Heart right ventricle (tissue), 16 donors: Measurements from ENCODE around the gene TRPV4. TPM values are rescaled to one million over a fixed set of nuclear protein-coding genes. Genes with fewer than 3 reads are reported as not detected.

Experiments
- ATAC-seq, 8 donors: fragments of 200-7000 bp; cut with Tn5 transposase; one replicate each; pipeline ENCODE4 v1.9.1; 2020; ENCODE audit warnings: mild to moderate bottlenecking in 8 of 8, moderate library complexity in 8 of 8, moderate number of reproducible peaks in 1 of 8
- DNase-seq, 2 donors: peaks; one replicate each; pipeline ENCODE4 v3.0.0-alpha.2; 2020
- H3K27ac ChIP-seq, 10 donors: fragments of 200-600 bp; sonication (generic) in 2 of 10; one replicate each; pipeline versions ENCODE4 v1.5.0 to v1.8.0; 2020 to 2022; ENCODE audit warnings: mild to moderate bottlenecking in 3 of 10
- H3K27me3 ChIP-seq, 7 donors: fragments of 200-600 bp; one replicate each; pipeline ENCODE4 v1.8.0; 2021 to 2022; ENCODE audit warnings: mild to moderate bottlenecking in 2 of 7
- H3K36me3 ChIP-seq, 9 donors: fragments of 200-600 bp; sonication (generic) in 1 of 9; one replicate each; pipeline versions ENCODE4 v1.5.0 to v1.8.0; 2020 to 2022; ENCODE audit warnings: mild to moderate bottlenecking in 2 of 9
- H3K4me1 ChIP-seq, 9 donors: fragments of 200-600 bp; sonication (generic) in 1 of 9; one replicate each; pipeline versions ENCODE4 v1.5.0 to v1.8.0; 2020 to 2022; ENCODE audit warnings: mild to moderate bottlenecking in 4 of 9
- H3K4me3 ChIP-seq, 10 donors: fragments of 200-600 bp; sonication (generic) in 2 of 10; one replicate each; pipeline versions ENCODE4 v1.5.0 to v1.8.0; 2020 to 2022; ENCODE audit warnings: mild to moderate bottlenecking in 7 of 10, moderate library complexity in 2 of 10
- H3K9me3 ChIP-seq, 11 donors: fragments of 200-600 bp in 10 of 11; sonication (generic) in 2 of 11; one replicate each; pipeline versions ENCODE4 v1.5.0 to v1.8.0; 2013 to 2022; ENCODE audit warnings: mild to moderate bottlenecking in 2 of 11, control low read depth in 1 of 11, moderate library complexity in 1 of 11
- CTCF ChIP-seq, 9 donors: fragments of 200-600 bp; sonication (generic) in 2 of 9; IDR thresholded peaks; one replicate each; pipeline versions ENCODE4 v1.5.0 to v1.8.0; 2021 to 2022; ENCODE audit warnings: antibody characterized with exemption in 9 of 9, mild to moderate bottlenecking in 5 of 9, moderate library complexity in 1 of 9
- WGBS, 2 donors: extraction: QIAGEN DNeasy Blood & Tissue Kit; methylation state at CpG; one replicate each; pipeline ENCODE4 v1.1.7; 2013; ENCODE audit warnings: inconsistent platforms in 1 of 2; 5-methylcytosine and 5-hydroxymethylcytosine counted together
- intact Hi-C, 10 donors: fragments of 100-400 bp; cut with DNase I; formaldehyde crosslinking; loops; one replicate each; pipeline versions ENCODE4 v1.11.1 to v1.14.2; 2022
- polyA plus RNA-seq, 2 donors: library from polyadenylated mRNA; stranded (reverse); fragments of 200-250 nt; gene quantifications; one replicate each; pipeline ENCODE4 v1.2.3, GENCODE V29; 2013
- total RNA-seq, 10 donors: library from RNA; stranded (reverse); fragmentation: NEBNext Ultra II Directional in 3 of 10; extraction: Animal tissue kit (Norgen Biotek cat#: 25700) in 3 of 10; gene quantifications; one replicate each; pipeline versions ENCODE4 v1.2.1 to v1.2.4, GENCODE V29; 2021 to 2023
- donor health status: Arrhythmogenic right ventricular cardiomyopathy.
- donor health status: ischemic (EF 13 %, LVEDD 7.1; RV severe dilation, severe dysfunction).
- donor health status: healthy with polysubstance abuse.
- donor health status: DM: no; HTN: yes; CAD: no.
- donor health status: DM: no; HTN: no; CAD: no.
- donor health status: ischemic (EF 25% LVEDD 6.9; RV normal size, moderate dysfunction).
- donor health status: ischemic (EF 25% LVEDD 5.7; RV mildly dilated, moderate dysfunction).
- donor health status: healthy.
- donor health status: DM: yes; HTN: yes; CAD: no.
- donor health status: Ischemic cardiomyopathy.
- donor health status: ischemic (EF 35%, LVEDD 5.7; RV mildly dilated, moderate dysfunction).
- donor health status: nonischemic (EF 11% LVEDD 7.7; RV severe dilation, severe dysfunction).
- donor health status: DM: yes; HTN: yes; CAD: no.
- donor health status: PGD.
- donor health status: ischemic (EF 29% LVEDD 5.4; RV normal size, mild dysfunction).
- donor health status: nonischemic (EF 23%, LVEDD 6.1; RV moderate dilation, normal function).

Gene TRPV4
- total and polyA plus RNA-seq, 12 donors = 0.07 to 1.0 (median 0.28) TPM; not detected in 2

- DNase-seq = no peak
- ATAC-seq = peak in 1 of 8 donors; percentile 38
- H3K9me3 ChIP-seq = no peaks in the 10 kb centered on the region
- H3K27me3 ChIP-seq = no peaks in the 10 kb centered on the region
- no peaks in the 10 kb centered on the region for H3K36me3 ChIP-seq
- H3K4me3 ChIP-seq = no peak overlapping the region
- intact Hi-C loops = no loop called here
- no peaks in the 10 kb centered on the region for H3K4me1 ChIP-seq
- no peak for TF ChIP-seq CTCF (IDR thresholded peaks at IDR 0.05)
- WGBS, 2 donors = 85 to 90% methylated on average over 26 of the region's 26 CpGs
- H3K27ac ChIP-seq = no peak overlapping the region
These were observed 39.2 kb downstream of the TRPV4 start for GRCh38 chr12:109793826-109794501.

GRCh38 chr12:109793411-109793810 lies 39.8 kb downstream of the TRPV4 start:
- no peaks in the 10 kb centered on the region for H3K36me3 ChIP-seq
- intact Hi-C loops = no loop called here
- no peaks in the 10 kb centered on the region for H3K9me3 ChIP-seq
- ATAC-seq (no peak), DNase-seq (no peak)
- no peak overlapping the region for H3K4me3 ChIP-seq
- H3K27me3 ChIP-seq = no peaks in the 10 kb centered on the region
- no peaks in the 10 kb centered on the region for H3K4me1 ChIP-seq
- WGBS, 2 donors = 45 to 48% methylated on average over 4 of the region's 4 CpGs
- H3K27ac ChIP-seq = no peak overlapping the region
- TF ChIP-seq CTCF (IDR thresholded peaks at IDR 0.05) = no peak

DNA sequence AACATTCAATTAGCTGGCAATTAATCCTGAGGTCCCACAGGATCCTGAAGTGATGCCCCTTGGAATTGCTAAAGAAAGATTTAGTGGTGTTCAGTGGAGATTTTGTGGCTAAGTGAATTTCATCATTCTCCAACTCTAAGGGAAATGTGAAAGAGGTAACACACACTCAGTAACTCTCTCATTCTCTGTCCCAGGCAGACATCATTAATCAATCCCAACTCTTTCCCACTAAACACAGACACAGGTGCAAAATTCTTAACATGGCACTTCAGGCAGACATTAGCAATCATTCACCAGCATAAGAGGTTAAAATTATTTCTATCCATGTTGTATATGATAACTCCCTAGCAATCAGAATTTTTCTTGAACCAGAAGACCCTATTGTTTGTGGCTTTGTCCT lies 40.2 kb downstream of the TRPV4 start:
- Histone ChIP-seq H3K4me3 (no peak overlapping the region), H3K27me3 (no peaks in the 10 kb centered on the region), H3K4me1 (no peaks in the 10 kb centered on the region), H3K9me3 (no peaks in the 10 kb centered on the region), H3K27ac (no peak overlapping the region), H3K36me3 (no peaks in the 10 kb centered on the region)
- intact Hi-C loops = no loop called here
- DNase-seq (no peak), ATAC-seq (no peak)
- TF ChIP-seq CTCF (IDR thresholded peaks at IDR 0.05) = no peak

GRCh38 chr12:109789526-109790048 lies 43.6 kb downstream of the TRPV4 start:
- no peak overlapping the region for H3K27ac ChIP-seq
- no peak for TF ChIP-seq CTCF (IDR thresholded peaks at IDR 0.05)
- intact Hi-C loops = no loop called here
- H3K4me1 ChIP-seq = no peaks in the 10 kb centered on the region
- ATAC-seq = no peak
- H3K9me3 ChIP-seq = no peaks in the 10 kb centered on the region
- 88 to 96% methylated on average over 1 of the region's 1 CpG for WGBS, 2 donors
- no peak for DNase-seq
- H3K4me3 ChIP-seq = no peak overlapping the region
- H3K27me3 ChIP-seq = no peaks in the 10 kb centered on the region
- H3K36me3 ChIP-seq = no peaks in the 10 kb centered on the region
